GM19193 (cell line): ENCODE results near the gene PLXNA4.

Experiments
- POLR2A ChIP-seq: IDR thresholded peaks from 4 replicates; pipeline ENCODE4 v1.6.1; 2011; ENCODE audit not compliant: insufficient read depth, insufficient read length; ENCODE audit errors: extremely low read depth

The PLXNA4 gene

GRCh38 chr7:132516042-132516840 is 60.0 kb downstream of the PLXNA4 start:
- TF ChIP-seq POLR2A: no peak

- no peak for TF ChIP-seq POLR2A
These were observed 61.1 kb downstream of the PLXNA4 start for GRCh38 chr7:132515181-132515580.

DNA sequence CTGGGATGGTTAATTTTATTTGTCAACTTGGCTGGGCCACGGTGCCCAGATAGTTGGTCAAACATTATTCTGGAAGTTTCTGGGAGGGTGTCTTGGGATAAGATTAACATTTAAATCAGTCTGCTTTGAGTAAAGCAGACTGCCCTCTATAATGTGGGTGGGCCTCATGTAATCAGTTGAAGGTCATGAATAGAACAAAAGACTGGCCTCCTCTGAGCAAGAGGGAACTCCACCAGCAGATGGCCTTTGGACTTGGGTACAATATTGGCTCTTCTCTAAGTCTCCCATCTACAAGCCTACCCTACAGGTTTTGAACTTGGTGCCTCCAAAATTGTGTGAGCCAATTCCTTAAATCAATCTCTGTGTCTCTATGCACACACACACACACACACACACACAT is 61.8 kb downstream of the PLXNA4 start:
- no peak for TF ChIP-seq POLR2A

DNA sequence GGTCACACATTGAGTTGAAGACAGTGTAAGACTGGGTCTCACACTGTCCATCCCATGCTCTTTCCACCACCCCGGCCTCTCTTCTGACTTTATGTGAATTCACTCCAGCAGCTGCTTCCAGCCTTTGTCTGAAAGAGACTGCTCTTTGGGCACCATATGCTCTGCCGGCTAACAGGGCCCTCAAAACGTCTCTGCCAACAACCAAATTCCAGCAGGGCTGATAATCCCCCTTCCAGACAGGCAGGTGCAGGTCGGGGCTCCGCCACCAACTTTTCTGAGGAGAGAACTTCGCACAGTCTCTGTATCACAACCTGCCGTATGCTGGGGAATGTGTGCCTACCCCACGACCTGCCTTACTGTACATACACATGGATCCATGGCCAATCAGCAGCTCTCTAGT is 64.3 kb downstream of the PLXNA4 start:
- TF ChIP-seq POLR2A: no peak

DNA sequence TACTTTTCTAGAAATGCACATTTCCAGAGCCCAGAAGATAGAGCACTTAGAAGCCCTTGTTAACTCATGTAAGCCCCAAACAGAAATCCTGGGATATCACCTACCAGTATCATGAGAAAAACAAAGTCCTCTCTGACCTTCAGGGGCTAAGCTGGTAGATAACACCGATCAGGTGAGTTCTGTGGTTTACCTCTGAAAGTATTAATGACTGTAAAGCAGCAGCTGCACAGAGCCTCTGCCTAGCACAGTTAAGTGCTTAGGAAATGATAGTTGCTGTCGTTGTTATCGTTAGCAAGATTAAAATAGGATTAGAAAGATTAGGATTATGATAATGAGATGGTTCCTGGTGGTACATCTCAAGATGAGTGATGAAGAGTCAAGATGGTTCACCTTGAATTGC is 64.9 kb downstream of the PLXNA4 start:
- no peak for TF ChIP-seq POLR2A

- TF ChIP-seq POLR2A: no peak
These were observed 66.6 kb downstream of the PLXNA4 start for GRCh38 chr7:132509643-132510042.

DNA sequence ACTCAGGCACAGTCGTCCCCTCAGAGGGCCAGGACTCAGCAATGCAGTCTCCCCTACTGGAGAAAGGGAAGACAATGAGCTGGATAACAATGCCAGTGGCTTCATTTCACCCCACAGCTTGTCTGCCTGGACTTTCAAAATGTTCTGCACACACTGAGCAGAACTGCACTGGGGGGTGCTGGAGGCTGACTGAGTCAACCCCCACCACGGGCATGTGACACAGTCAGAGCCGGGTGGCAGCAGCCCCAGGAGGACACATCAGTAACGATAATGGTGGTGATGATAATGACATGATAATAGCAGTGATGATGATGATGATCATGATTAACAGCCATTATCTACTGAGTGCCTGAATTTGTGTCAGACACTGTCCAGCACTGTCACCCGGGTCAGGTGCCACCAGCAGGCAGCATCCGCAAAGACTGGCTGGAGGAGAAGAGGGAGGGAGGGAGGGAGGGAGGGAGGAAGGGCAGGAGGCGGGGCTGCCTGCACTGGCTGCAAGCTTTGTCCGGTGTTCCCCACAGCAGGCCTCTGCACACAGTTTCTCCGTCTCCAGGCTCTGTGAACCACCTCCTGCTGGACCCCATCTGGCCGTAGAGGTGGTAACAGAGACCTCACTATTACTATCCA is 67.4 kb downstream of the PLXNA4 start:
- no peak for TF ChIP-seq POLR2A

DNA sequence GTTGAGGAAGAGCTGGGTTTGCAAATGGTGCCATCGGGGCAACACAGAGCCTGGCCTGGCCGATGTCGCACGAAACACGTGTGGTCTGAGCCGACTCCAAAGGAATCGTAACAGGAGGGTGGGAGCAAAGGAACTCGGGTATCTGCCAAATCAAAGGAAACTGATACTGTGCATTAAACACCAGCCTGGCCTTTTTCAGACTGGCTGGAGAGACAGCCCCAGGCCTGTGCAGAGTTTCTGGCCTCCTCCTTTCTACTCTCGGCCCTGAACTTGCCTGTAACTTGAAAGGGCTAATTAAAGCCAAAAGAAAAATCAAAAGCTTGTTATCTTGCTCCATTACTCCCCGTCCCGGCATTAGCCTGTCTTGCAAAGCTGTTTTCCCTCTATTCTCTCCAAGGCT is 71.4 kb downstream of the PLXNA4 start:
- TF ChIP-seq POLR2A: no peak

DNA sequence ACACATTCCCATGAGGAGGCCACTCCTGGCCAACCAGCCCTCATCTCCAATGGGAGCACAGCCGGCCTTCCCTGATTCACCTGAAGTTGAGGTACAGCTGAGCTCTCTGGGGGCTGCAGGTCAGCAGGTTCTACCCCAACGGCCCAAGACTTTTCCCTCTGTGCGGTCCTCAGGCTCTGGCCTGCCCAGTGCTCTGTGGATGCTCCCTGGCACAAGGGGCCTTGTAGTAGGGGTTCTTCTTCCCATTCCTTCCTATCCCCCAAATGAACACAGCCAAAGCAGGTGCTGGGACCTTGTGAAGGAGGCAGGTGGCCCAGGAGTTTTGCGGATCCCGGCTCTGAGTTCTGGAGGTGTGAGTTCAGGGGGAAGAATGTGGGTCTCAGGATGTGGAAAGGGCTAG is 72.2 kb downstream of the PLXNA4 start:
- no peak for TF ChIP-seq POLR2A

DNA sequence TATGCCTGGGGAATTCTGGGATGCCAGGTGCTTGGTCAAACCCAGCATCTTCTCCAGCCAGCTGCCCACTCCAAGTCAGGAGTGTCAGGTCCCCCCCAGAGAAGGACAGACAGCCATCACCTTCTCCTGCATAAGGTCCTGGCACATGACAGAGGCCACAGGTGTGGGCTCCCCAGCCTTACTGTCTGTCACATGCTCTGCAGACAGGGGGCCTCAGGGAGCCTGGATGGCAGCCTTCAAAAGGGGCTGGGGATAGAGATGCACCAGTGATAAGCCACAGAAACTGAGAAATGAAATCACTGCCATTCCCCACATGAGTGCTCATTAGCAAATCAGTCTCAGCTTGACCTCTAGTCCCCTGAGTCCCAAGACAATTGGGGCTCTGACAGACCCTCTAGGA is 72.9 kb downstream of the PLXNA4 start:
- no peak for TF ChIP-seq POLR2A

GRCh38 chr7:132501956-132502355 is 74.3 kb downstream of the PLXNA4 start:
- TF ChIP-seq POLR2A: no peak

DNA sequence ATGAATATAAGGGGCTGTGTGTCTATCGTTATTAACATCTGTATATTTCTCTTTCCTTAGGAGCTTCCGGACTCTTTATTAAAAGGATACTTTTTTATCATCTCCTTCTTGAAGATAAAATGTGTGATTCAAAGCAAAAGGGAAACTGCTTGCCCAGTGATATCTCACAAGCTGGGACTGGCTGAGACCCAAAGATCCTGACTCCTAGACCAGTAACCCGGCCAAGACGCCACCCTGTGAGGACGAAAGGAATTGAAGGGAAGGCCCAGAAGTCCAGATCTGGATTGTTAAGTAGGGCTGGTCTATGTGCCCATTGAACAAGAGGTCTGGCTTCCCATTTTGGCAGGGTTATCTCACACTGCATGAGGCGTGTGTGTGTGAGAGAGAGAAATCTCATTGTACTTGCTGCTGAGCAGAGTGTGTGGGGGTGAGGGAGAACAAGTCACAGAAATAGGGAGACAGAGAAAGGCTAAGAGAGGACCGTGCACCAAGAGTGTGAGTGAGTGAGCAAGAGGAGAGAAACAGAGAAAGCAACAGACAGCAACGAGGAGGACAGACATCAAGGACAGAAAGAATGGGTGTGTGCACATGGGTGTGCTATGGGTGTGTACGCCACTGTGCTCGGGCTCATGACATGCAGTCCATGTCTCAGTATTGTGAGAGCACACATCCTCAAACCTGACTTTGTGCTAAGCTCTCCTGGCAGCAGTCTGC is 75.4 kb downstream of the PLXNA4 start:
- TF ChIP-seq POLR2A: no peak

- TF ChIP-seq POLR2A: no peak
These were observed 76.8 kb downstream of the PLXNA4 start for GRCh38 chr7:132499487-132499886.

DNA sequence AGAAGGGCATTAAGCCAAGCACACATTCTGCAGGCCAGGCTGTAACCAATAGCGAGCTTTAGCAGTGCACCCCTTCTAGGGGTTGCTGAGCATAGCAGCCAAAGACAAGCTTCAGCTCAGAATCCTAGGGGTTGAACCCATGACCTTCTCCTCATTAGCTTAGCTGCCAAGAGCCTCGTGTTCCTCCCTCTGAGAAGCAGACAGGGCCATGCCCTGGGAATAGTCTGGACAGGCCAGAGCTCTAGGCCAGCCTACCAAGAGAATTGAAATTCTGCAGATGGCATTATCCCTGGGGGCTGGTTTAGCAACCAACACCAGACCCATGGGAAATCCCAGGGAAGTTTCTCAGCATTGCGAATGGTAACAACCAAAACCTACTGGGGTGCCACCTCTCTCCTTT is 77.2 kb downstream of the PLXNA4 start:
- no peak for TF ChIP-seq POLR2A

DNA sequence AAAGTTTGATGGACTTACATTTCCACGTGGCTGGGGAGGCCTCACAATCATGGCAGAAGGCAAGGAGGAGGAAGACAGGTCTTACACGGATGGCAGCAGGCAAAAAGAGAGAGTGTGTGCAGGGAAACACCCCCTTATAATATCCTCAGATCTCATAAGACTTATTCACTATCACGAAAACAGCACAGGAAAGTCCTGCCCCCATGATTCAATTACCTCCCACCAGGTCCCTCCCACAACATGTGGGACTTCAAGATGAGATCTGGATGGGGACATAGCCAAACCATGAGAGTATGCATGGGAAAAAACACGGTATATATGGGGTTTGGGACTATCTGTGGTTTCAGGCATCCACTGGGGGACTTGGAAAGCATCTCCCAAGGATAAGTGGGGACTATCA is 78.0 kb downstream of the PLXNA4 start:
- TF ChIP-seq POLR2A: no peak

DNA sequence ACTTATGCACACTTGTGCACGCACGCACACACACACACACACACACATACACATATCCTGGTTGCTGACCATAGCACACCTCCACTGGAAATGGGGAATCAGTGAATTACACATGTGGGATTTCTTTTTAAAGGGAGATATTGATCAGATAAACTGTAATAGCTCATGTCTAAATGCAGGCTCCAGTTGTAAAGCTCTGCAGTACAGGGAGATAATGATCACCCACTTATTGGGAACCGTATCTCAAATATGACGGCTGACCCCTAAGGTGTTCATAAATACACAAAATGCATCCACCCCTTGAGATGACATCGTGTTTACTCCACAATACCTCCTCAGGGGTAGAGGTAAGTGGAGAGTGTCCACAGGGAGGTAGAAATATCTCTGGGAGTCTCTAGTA is 79.2 kb downstream of the PLXNA4 start:
- no peak for TF ChIP-seq POLR2A
